Measurements from ENCODE around the gene IFITM5.

DNA sequence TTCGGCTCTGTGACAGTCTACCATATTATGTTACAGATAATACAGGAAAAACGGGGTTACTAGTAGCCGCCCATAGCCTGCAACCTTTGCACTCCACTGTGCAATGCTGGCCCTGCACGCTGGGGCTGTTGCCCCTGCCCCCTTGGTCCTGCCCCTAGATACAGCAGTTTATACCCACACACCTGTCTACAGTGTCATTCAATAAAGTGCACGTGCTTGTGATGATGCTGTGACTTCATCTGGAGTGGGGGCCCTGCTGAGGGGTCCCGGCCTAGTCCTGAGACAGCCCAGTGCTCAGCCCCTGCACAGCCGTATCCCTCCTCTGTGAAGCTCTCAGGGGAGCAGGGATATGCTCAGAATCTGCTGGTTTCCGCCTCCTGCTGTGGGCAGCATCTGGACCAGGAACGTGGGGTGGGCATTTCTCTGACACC lies 15.7 kb upstream of the IFITM5 start:
- TF ChIP-seq CTCF (IDR thresholded peaks at IDR 0.05) = no peak
- no peak for TF ChIP-seq EP300 (IDR thresholded peaks at IDR 0.05)
- TF ChIP-seq POLR2A (IDR thresholded peaks at IDR 0.05) = no peak
